Osteoblast (primary cell): ENCODE data around the gene MGAT4A. TPM values are rescaled to one million over a fixed set of nuclear protein-coding genes. Genes with fewer than 3 reads are reported as not detected.

Experiments used
- DNase-seq: peaks from one replicate; pipeline ENCODE4 v3.0.0; 2011; ENCODE audit warnings: low spot score, mixed read lengths; ENCODE audit not compliant: insufficient read length; ENCODE audit errors: missing footprints
- H2AFZ ChIP-seq: 2 replicates; pipeline ENCODE4 v1.6.0; 2011; ENCODE audit warnings: mild to moderate bottlenecking, low read length
- H3K27ac ChIP-seq: 2 replicates; pipeline ENCODE4 v1.5.1; 2011; ENCODE audit warnings: mild to moderate bottlenecking, low read depth, low read length, moderate library complexity
- H3K27me3 ChIP-seq: 2 replicates; pipeline ENCODE4 v1.6.0; 2012; ENCODE audit warnings: mild to moderate bottlenecking, control low read depth, inconsistent platforms, low read length, moderate library complexity; ENCODE audit not compliant: insufficient read depth
- H3K36me3 ChIP-seq: 2 replicates; pipeline ENCODE4 v1.5.1; 2011; ENCODE audit warnings: mild to moderate bottlenecking, low read length, control low read depth, moderate library complexity; ENCODE audit not compliant: insufficient read depth
- H3K4me1 ChIP-seq: 2 replicates; pipeline ENCODE4 v1.5.1; 2011; ENCODE audit warnings: mild to moderate bottlenecking, low read length, control low read depth, moderate library complexity; ENCODE audit not compliant: insufficient read depth
- H3K4me2 ChIP-seq: 2 replicates; pipeline ENCODE4 v1.6.0; 2011; ENCODE audit warnings: mild to moderate bottlenecking, low read length; ENCODE audit not compliant: insufficient read depth
- H3K4me3 ChIP-seq: fragments of 200-600 bp; sonication (generic); 3 replicates; pipeline ENCODE4 v1.5.1; 2012; ENCODE audit warnings: mild to moderate bottlenecking, low read length, inconsistent platforms; ENCODE audit not compliant: insufficient read depth
- H3K79me2 ChIP-seq: 2 replicates; pipeline ENCODE4 v1.6.0; 2012; ENCODE audit warnings: mild to moderate bottlenecking, low read length, control low read depth, inconsistent platforms; ENCODE audit not compliant: insufficient read depth
- H3K9me3 ChIP-seq: 2 replicates; pipeline ENCODE4 v1.5.1; 2011; ENCODE audit warnings: low read depth, low read length, control low read depth
- H4K20me1 ChIP-seq: 2 replicates; pipeline ENCODE4 v1.6.0; 2012; ENCODE audit warnings: mild to moderate bottlenecking, low read length, control low read depth; ENCODE audit not compliant: insufficient read depth
- CTCF ChIP-seq: IDR thresholded peaks from 2 replicates; pipeline ENCODE4 v1.5.1; 2011; ENCODE audit warnings: mild to moderate bottlenecking, low read depth, low read length, moderate library complexity; ENCODE audit errors: extremely low read depth
- total RNA-seq: library from RNA; depleted of rRNA; stranded (reverse); fragments of >200 nt; gene quantifications from 2 replicates; pipeline ENCODE4 v1.2.3, GENCODE V29; 2012

MGAT4A gene
- total RNA-seq, 1 donor: 0.36 TPM

- H3K27me3 ChIP-seq: peaks cover 66% of the 10 kb centered on the region
- no peaks in the 10 kb centered on the region for H4K20me1 ChIP-seq
- no peaks in the 10 kb centered on the region for H3K9me3 ChIP-seq
- H3K4me2 ChIP-seq: no peak overlapping the region
- H3K4me3 ChIP-seq: no peak overlapping the region
- TF ChIP-seq CTCF: no peak
- no peak overlapping the region for H3K27ac ChIP-seq
- H3K36me3 ChIP-seq: no peaks in the 10 kb centered on the region
- H2AFZ ChIP-seq: no peak overlapping the region
- H3K4me1 ChIP-seq: no peaks in the 10 kb centered on the region
- no peaks in the 10 kb centered on the region for H3K79me2 ChIP-seq
- DNase-seq: no peak
Observed at GRCh38 chr2:98727369-98728087, 3.4 kb downstream of the MGAT4A start.

- no peak for DNase-seq
- H3K4me3 ChIP-seq: no peak overlapping the region
- no peak overlapping the region for H3K27ac ChIP-seq
- H3K4me2 ChIP-seq: peak overlapping the region; percentile 18
- no peaks in the 10 kb centered on the region for H3K36me3 ChIP-seq
- no peaks in the 10 kb centered on the region for H3K79me2 ChIP-seq
- TF ChIP-seq CTCF: no peak
- H2AFZ ChIP-seq: no peak overlapping the region
- H4K20me1 ChIP-seq: no peaks in the 10 kb centered on the region
- peaks cover 59% of the 10 kb centered on the region for H3K27me3 ChIP-seq
- H3K9me3 ChIP-seq: no peaks in the 10 kb centered on the region
- H3K4me1 ChIP-seq: no peaks in the 10 kb centered on the region
Observed at GRCh38 chr2:98726735-98727368, 4.1 kb downstream of the MGAT4A start.

- no peak for TF ChIP-seq CTCF
- Histone ChIP-seq H3K27me3 (peaks cover 53% of the 10 kb centered on the region), H3K27ac (no peak overlapping the region), H3K4me2 (peak overlapping the region; percentile 18), H2AFZ (no peak overlapping the region), H4K20me1 (no peaks in the 10 kb centered on the region), H3K36me3 (no peaks in the 10 kb centered on the region), H3K79me2 (no peaks in the 10 kb centered on the region), H3K9me3 (no peaks in the 10 kb centered on the region), H3K4me1 (no peaks in the 10 kb centered on the region), H3K4me3 (no peak overlapping the region)
- no peak for DNase-seq
Observed at GRCh38 chr2:98726205-98726604, 4.7 kb downstream of the MGAT4A start.

- Histone ChIP-seq H3K4me2 (no peak overlapping the region), H4K20me1 (no peaks in the 10 kb centered on the region), H3K36me3 (no peaks in the 10 kb centered on the region), H3K79me2 (no peaks in the 10 kb centered on the region), H3K27me3 (peaks cover 9% of the 10 kb centered on the region), H3K4me3 (no peak overlapping the region), H3K4me1 (no peaks in the 10 kb centered on the region), H2AFZ (no peak overlapping the region), H3K9me3 (no peaks in the 10 kb centered on the region), H3K27ac (no peak overlapping the region)
- TF ChIP-seq CTCF: no peak
- no peak for DNase-seq
Observed at GRCh38 chr2:98720286-98720685, 10.6 kb downstream of the MGAT4A start.
